AG04450 (cell line): ENCODE results near the gene TMEM154. TPM values are rescaled to one million over a fixed set of nuclear protein-coding genes. Genes with fewer than 3 reads are reported as not detected.

Experiments used
- CTCF ChIA-PET: fragments of 300-600, 350-600 bp; formaldehyde crosslinking; extraction: SDS; loops from one replicate; lab custom pipeline; 2022; ENCODE audit warnings: antibody characterized with exemption, inconsistent platforms; lab: Charles Lee
- POLR2A ChIA-PET: fragments of 350-600 bp; formaldehyde crosslinking; extraction: SDS; loops from one replicate; lab custom pipeline; 2021; ENCODE audit warnings: antibody characterized with exemption, inconsistent platforms; lab: Yijun Ruan, JAX
- DNase-seq: peaks from one replicate; pipeline ENCODE4 v3.0.0-alpha.2; 2011; ENCODE audit warnings: low read depth, low spot score
- H3K27ac ChIP-seq: one replicate; pipeline ENCODE4 v1.5.1; 2012; ENCODE audit warnings: low read depth, low read length, control low read depth
- H3K27me3 ChIP-seq: one replicate; pipeline ENCODE4 v1.6.0; 2012; ENCODE audit warnings: low read length; ENCODE audit not compliant: control insufficient read depth, insufficient read depth
- H3K4me3 ChIP-seq: 2 replicates; pipeline ENCODE4 v1.5.1; 2011; ENCODE audit warnings: mild to moderate bottlenecking, low read depth, low read length, control low read depth
- H3K9me3 ChIP-seq: 2 replicates; pipeline ENCODE4 v1.5.1; 2012; ENCODE audit warnings: low read length; ENCODE audit not compliant: control insufficient read depth, insufficient read depth
- polyA plus RNA-seq: library from polyadenylated mRNA; depleted of rRNA; stranded (reverse); fragments of >200 nt; gene quantifications from 2 replicates; pipeline ENCODE4 v1.2.3, GENCODE V29; 2011
- TF ChIP-seq, protein P1 (sequence below): IDR thresholded peaks from 2 replicates; pipeline ENCODE4 v1.5.1; 2011; ENCODE audit warnings: low read depth, low read length, control low read depth, inconsistent platforms

Gene TMEM154
- polyA plus RNA-seq, 1 experiment, result 0.63 TPM

DNA sequence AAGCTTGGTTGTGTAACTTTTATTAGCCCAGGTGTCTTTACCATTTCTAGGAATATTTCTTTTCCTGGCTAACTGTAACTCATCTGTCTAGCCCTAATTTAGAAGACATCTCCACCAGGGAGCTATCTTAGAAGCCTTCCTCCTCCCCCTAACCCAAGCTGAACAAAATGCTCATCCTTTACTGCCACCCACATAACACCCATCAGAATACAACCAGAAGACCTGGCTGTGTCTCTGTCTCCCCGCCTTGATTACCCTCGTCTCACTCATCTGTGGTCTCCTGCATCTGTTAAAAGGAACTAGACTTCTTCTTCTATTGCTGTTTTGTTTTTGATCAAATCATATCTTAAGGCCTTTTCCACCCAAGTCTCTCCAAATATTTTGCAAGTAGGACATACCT is 4.8 kb upstream of the TMEM154 start:
- no peak overlapping the region for H3K27ac ChIP-seq
- H3K27me3 ChIP-seq, result peaks cover 13% of the 10 kb centered on the region
- H3K9me3 ChIP-seq, result no peaks in the 10 kb centered on the region
- TF ChIP-seq, protein P1, sequence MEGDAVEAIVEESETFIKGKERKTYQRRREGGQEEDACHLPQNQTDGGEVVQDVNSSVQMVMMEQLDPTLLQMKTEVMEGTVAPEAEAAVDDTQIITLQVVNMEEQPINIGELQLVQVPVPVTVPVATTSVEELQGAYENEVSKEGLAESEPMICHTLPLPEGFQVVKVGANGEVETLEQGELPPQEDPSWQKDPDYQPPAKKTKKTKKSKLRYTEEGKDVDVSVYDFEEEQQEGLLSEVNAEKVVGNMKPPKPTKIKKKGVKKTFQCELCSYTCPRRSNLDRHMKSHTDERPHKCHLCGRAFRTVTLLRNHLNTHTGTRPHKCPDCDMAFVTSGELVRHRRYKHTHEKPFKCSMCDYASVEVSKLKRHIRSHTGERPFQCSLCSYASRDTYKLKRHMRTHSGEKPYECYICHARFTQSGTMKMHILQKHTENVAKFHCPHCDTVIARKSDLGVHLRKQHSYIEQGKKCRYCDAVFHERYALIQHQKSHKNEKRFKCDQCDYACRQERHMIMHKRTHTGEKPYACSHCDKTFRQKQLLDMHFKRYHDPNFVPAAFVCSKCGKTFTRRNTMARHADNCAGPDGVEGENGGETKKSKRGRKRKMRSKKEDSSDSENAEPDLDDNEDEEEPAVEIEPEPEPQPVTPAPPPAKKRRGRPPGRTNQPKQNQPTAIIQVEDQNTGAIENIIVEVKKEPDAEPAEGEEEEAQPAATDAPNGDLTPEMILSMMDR, result no peak
- ChIA-PET POLR2A (no interaction called here), CTCF (no interaction called here)
- no peak overlapping the region for H3K4me3 ChIP-seq
- DNase-seq, result no peak

DNA sequence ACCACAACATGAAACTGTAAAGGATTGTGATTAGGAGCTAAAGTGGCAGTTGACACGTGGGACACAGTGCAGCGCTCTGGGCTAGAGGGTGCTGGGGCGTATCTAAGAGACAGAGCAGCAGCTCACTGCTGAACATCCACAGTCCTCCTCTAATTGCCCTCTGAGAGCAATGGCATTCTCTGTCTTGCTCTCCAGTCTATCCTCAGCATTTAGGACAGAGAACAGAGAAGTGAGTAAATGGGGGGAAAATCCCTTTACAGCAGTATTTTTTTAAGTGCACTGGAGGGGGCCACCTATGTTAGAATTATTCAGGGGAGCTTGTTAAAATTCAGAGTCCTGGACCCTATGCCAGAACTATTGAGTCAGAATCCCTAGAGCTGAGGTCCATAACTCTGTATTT is 4.2 kb upstream of the TMEM154 start:
- TF ChIP-seq, protein P1, result no peak
- Histone ChIP-seq H3K9me3 (no peaks in the 10 kb centered on the region), H3K4me3 (no peak overlapping the region), H3K27ac (no peak overlapping the region), H3K27me3 (peaks cover 10% of the 10 kb centered on the region)
- no peak for DNase-seq
- CTCF ChIA-PET, result no interaction called here
- POLR2A ChIA-PET, result no interaction called here

DNA sequence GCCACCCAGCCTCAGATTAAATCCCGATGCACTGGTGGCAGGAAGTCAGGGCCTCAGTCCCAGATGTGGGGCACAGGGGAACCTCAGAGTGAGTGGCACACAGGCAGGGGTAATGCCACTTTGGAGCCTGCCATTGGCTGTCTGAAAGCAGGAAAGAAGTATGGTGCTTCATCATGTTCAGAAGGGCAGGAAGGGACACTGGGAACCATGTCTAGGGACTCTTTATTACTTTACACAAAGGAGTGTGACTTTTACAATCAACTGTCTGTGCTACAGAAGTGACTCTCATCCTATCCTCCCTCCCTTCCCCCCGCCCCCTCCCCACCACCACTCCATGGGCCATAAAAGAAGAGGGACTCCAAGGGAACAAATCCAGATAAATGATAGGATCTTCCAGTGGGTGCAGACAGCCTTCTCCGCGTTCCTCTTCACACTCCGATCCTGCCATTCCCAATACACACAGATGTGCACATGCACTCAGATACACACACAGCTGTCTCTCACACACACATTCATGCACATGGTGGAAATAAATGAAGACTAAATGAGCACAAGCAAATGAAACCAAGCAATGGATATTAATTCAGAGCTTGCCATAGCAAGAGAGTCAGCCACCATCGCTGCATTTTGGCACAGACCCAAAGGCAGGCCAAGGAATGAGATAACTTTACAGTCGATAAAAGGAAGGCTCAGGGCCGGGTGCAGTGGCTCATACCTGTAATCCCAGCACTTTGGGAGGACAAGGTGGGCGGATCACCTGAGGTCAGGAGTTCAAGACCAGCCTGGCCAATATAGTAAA is 2.5 kb upstream of the TMEM154 start:
- no peak overlapping the region for H3K4me3 ChIP-seq
- peaks cover 12% of the 10 kb centered on the region for H3K27me3 ChIP-seq
- ChIA-PET POLR2A (no interaction called here), CTCF (no interaction called here)
- H3K9me3 ChIP-seq, result no peaks in the 10 kb centered on the region
- no peak for DNase-seq
- TF ChIP-seq, protein P1, result no peak
- no peak overlapping the region for H3K27ac ChIP-seq

DNA sequence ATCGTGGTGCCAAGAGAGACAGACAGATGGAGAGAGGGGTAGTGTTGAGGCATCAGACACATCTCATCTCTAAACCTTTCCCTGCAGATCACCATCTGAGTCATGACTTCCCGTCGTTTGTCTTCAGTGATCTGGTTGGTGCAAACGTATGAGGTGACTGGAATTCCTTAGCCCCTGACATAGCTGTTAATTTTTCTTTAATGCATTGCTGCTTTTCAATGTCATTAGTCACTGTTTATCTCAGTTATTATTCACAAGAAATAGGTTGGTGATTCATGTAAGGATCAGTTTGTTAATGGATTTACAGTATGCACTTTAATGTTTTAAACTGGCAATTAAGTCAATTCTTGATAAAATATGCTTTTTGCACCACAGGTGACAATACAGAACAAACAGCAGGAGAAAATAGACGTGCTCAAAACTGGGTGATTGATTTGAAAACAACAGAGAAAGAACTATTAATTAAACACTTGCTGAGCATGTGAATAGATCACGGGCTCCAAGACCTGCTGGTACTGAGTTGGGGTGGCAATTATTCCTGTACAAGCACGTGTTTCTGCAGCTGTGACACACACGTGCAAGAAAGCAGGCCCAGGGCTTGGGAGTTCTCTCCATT is 1.3 kb upstream of the TMEM154 start:
- TF ChIP-seq, protein P1, result no peak
- POLR2A ChIA-PET, result no interaction called here
- CTCF ChIA-PET, result interaction anchor here (0.7 kb wide), 1 partner anchor 98 kb away, joined by 3 read pairs; no protein-coding TSS in a partner anchor
- H3K9me3 ChIP-seq, result no peaks in the 10 kb centered on the region
- peaks cover 13% of the 10 kb centered on the region for H3K27me3 ChIP-seq
- DNase-seq, result no peak
- no peak overlapping the region for H3K4me3 ChIP-seq
- H3K27ac ChIP-seq, result no peak overlapping the region

DNA sequence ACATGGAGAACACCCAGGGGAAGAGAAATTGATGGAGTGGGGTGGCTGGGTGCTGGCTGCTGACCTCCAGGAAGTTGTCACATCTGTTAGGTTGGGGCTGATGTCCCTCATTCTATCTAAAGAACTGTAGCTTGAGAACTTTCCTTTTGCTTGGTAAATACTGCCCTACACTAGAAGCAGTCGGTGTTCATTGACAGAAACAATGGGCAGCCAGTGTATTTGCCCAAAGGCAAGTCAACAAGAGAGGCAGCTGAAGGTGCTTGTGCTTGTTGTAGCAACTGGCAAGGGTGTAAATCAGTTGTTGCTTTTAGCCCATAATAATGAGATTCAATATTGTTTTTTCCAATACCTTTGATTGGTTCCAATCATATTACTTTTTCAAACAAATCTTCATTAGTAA is 956 bp downstream of the TMEM154 start:
- Histone ChIP-seq H3K4me3 (no peak overlapping the region), H3K9me3 (no peaks in the 10 kb centered on the region), H3K27me3 (peaks cover 11% of the 10 kb centered on the region), H3K27ac (no peak overlapping the region)
- CTCF ChIA-PET, result interaction anchor here (0.6 to 1.9 kb wide), 6 partner anchors 19 to 270 kb away, joined by 3 to 8 read pairs (median 4); no protein-coding TSS in a partner anchor
- POLR2A ChIA-PET, result interaction anchor here (0.7 kb wide), 1 partner anchor 220 kb away, joined by 3 read pairs; no protein-coding TSS in a partner anchor
- DNase-seq, result no peak
- TF ChIP-seq, protein P1, result no peak
